HPDE6-E6E7 (cell line): ENCODE measurements around the gene SLC29A1.
A peak's percentile ranks its signal among the peaks of the same experiment; 100 is the strongest.

ENCODE experiments used
- DNase-seq: peaks from one replicate; pipeline ENCODE4 v3.0.0; 2011; ENCODE audit warnings: missing footprints; ENCODE audit errors: extremely low spot score

SLC29A1 gene

GRCh38 chr6:44255105-44255808, 31.9 kb downstream of the SLC29A1 start:
- DNase-seq: no peak

GRCh38 chr6:44255871-44256774, 32.7 kb downstream of the SLC29A1 start:
- DNase-seq: no peak

GRCh38 chr6:44256775-44257024, 33.3 kb downstream of the SLC29A1 start:
- no peak for DNase-seq

GRCh38 chr6:44257025-44257752, 33.8 kb downstream of the SLC29A1 start, which contains the start of gene SLC35B2:
SLC35B2 (minus strand) TSS chr6:44257528; CDS start chr6:44257410, 118 bp downstream.
- no peak for DNase-seq

GRCh38 chr6:44257753-44258324, 34.4 kb downstream of the SLC29A1 start:
- DNase-seq: no peak

GRCh38 chr6:44258325-44258863, 35.0 kb downstream of the SLC29A1 start:
- DNase-seq: no peak

GRCh38 chr6:44258921-44259320, 35.5 kb downstream of the SLC29A1 start:
- no peak for DNase-seq

- DNase-seq: no peak
Observed at GRCh38 chr6:44260011-44260410, 36.6 kb downstream of the SLC29A1 start.

- DNase-seq: no peak
Observed at GRCh38 chr6:44260451-44261297, 37.3 kb downstream of the SLC29A1 start.

GRCh38 chr6:44261581-44261980, 38.2 kb downstream of the SLC29A1 start:
- no peak for DNase-seq

GRCh38 chr6:44262467-44263353, 39.3 kb downstream of the SLC29A1 start:
- DNase-seq: no peak

GRCh38 chr6:44263354-44264100, 40.1 kb downstream of the SLC29A1 start:
- DNase-seq: no peak

GRCh38 chr6:44264154-44265006, 41.0 kb downstream of the SLC29A1 start:
- no peak for DNase-seq

- DNase-seq: peak; percentile 93
Observed at GRCh38 chr6:44265007-44265721, 41.8 kb downstream of the SLC29A1 start, which contains the start of gene NFKBIE. NFKBIE (minus strand) TSS chr6:44265551; CDS start chr6:44265346, 205 bp downstream.

GRCh38 chr6:44265722-44266233, 42.4 kb downstream of the SLC29A1 start:
- DNase-seq: no peak

GRCh38 chr6:44266347-44266746, 43.0 kb downstream of the SLC29A1 start:
- DNase-seq: no peak

GRCh38 chr6:44267252-44267651, 43.9 kb downstream of the SLC29A1 start:
- DNase-seq: no peak
